Measurements from ENCODE around the gene CDKN2B.
"Not testable (repeated sequence)": the region's sequence is repeated elsewhere in the genome, so short reads cannot be mapped to it uniquely, and the experiment has no call there.

CDKN2B gene, protein sequence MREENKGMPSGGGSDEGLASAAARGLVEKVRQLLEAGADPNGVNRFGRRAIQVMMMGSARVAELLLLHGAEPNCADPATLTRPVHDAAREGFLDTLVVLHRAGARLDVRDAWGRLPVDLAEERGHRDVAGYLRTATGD

DNA sequence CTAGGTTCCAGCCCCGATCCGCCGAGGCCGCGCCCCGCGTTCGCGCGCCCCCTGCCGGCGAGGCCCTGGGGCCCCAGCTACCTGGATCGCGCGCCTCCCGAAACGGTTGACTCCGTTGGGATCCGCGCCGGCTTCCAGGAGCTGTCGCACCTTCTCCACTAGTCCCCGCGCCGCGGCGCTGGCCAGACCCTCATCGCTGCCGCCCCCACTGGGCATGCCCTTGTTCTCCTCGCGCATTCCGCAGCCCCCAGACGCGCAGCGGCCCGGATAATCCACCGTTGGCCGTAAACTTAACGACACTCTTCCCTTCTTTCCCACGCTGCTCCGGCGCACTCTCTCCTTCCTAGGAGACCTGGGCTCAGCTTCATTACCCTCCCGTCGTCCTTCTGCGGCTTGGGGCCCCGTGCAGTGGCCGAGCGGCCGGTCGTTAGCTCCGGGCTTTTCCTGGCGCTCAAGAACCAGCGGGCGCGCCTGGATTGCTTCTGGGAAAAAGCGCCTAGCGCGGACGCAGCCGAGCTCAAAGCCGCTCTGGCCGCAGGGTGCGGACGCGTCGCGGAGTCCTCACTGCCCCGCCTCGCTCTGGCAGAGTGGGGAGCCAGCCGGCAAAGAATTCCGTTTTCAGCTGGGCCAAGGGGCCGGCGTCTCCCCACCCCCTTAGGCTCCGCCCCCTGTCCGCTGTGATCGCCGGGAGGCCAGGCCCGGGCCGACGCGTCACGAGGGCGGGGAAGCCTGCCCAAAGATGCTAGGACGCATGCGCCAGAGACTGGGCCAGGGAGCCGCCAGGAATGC, at the start of gene CDKN2B:
TSS of gene CDKN2B (minus strand) at position 589 of the 789 bp plus-strand sequence. CDS start at position 237, 352 bp downstream.
- peak; percentile 75 for DNase-seq

DNA sequence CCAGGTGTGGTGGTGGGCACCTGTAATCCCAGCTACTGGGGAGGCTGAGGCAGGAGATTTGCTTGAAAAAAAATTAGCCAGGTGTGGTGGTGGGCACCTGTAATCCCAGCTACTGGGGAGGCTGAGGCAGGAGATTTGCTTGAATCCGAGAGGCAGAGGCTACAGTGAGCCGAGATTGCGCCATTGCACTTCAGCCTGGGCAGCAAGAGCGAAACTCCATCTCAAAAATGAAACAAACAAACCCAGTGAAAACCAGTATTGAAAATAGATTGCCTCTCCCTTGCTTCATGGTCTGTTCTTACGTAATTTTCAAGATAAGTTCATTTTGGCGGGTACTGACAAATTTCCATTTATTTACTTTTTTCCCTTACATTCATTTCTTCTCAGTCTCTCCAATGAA, 48.9 kb upstream of the CDKN2B start:
- DNase-seq: not testable (repeated sequence)

DNA sequence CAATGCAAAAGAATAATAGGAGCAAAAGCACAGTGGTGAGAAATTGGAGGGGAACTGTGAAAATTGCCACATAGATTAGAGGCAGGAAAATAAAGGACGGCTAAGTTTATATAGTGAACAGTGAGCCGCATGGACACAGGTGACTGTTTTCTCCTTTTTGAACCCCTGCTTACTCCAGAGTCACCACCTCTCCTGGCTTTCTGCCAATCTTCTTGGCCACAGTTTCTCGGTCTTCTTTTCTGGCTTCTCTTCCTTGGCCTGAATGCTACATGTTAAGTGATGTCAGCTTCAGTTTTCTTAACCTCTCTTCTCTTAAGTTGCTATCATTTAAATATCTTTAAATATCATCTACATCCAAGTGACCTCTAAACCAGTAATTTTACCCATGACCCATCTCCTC, 47.3 kb upstream of the CDKN2B start:
- no peak for DNase-seq

DNA sequence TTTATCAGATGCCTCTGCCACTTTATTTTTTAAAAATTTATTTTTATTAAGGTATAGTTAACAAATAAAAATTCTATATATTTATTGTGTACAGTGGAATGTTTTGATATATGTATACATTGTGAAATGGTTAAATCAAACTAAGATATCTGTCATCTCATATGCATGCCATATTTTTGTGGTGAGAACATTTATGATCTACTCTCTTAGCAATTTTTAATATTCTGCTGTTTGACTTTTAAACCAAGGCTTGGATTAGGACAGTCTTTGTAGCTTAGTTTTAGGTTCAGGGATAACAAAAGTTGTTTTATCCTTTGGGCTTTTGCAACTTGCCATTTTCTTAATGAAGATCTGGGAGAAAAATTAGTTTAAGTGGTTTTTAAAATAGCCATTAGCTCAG, 46.0 kb upstream of the CDKN2B start:
- no peak for DNase-seq

DNA sequence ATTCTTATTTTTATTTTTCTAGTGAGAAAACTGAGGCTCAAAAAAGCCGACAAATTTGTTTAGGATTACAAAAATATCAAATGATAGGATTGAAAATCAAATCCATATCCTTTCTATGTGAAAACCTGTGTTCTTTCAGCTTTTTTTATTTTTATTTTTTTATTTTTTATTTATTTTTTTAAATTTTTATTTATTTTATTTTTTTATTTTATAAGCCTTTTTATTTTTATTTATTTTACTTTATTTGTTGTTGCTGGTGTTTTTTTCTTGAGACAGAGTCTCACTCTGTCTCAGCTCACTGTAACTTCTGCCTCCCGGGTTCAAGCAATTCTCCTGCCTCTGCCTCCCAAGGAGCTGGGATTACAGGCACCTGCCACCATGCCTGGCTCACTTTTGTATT, 45.4 kb upstream of the CDKN2B start:
- DNase-seq: no peak

DNA sequence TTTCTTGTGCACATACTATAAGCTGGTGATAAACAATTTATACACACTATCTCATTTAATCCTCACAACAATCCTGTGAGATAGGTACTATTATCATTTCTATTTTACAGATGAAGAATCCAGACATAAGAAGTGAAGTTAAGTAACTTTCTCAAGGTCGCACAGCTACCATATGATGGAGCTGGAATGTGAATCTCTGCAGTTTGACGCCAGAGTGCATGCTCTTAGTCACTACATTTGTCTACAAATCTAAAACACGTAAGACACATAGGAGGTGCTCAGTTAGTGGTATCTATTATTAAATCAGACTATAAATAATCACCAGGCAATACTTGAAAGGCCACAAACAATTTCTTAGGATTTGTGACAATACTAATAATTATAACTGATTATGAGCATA, 45.0 kb upstream of the CDKN2B start:
- DNase-seq: no peak

DNA sequence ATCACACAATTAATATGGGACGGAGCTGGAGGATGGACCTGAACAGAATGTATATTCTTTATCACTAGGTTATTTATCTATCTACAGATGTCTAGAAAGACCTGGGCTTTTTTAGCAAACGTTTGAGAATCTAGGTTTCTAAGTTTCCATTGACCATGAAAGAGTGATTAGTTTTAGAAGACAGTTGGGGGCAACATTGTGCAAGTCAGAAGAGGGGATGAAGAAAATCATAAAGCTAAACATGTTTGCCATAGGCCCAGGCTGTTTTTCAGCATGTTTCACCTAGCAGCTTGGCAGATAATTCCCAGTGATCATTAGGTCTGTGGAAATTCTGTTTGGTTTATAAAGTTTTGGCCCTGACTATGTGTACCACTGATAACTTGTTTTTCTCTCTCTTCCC, 44.1 kb upstream of the CDKN2B start:
- no peak for DNase-seq

DNA sequence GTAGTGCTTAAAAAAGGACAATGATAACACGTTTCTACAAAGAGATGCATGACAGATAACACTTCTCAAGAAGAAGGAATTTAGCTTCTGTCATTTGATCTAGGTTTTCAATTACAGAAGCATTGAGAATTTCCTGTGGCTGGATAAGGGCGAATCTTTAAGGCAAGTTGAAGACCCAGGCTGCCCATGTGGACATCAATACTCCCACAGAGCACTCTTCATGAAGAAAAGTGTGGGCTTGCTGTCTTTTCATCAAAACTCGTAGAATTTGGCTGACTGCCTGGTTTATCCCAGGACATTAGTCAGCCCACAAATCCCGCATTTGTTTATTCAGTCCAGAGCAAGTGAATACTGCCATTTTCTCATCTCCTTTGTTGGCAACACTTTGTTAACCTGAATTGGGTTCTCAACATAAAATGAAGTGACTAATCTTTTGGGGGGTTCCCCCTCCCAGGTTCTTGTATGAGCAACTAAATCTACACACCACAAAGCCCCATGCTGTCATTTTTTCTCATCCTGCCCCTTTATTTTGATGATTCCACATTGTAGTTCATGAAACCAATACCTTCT, 43.4 kb upstream of the CDKN2B start:
- no peak for DNase-seq

DNA sequence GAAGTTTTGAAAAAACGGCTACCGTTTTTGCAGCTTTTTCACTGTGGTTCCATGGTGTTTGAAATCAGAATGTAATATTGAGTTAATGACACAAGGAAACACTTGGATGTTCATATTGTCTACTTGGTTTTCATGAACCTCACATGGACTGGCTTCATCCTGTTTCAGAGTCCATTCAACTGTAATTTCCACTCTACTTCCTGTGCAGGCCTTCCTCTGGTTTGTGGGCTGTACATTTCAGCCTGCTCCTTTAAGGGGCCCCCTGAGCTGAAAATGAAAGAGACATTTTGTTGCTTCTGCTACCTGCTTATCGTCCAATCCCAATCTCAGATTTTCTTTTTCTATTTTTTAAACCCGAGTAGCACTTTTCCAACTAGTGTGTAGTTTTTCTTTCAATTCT, 41.8 kb upstream of the CDKN2B start:
- DNase-seq: no peak

DNA sequence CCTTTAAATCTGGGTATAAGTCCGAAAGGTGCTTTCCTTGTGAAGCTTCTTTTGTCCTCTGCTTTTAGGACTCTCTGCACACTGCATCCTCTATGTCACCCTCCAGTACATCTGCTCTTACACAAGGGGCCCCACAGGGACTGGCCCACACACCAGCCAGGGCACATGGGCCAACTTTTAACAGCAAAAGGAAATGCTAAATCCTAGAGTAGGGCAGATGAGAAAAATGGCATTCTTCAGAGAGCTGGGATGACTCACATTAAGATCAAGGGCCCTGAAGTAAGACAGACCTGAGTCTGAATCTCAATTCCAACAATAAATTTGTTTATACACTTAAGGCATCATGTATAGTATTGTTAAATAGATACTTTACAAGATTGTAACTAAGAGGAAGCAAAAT, 40.3 kb upstream of the CDKN2B start:
- DNase-seq: no peak

DNA sequence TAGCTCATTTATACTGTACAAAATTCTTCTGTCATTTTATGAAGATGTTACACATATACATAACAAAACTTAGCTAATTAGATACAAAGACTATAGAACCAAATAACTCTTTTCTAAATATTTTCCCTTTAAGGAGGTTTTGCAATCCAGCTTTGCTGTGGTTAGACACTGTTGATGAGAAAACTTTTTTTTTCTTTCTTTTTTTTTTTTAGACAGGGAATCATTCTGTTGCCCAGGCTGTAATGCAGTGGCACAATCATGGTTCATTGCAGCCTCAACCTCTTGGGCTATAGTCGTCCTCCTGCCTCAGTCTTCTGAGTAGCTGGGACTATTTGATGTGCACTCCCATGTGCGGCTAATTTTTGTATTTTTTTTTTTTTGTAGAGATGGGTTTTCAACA, 38.5 kb upstream of the CDKN2B start:
- DNase-seq: no peak

DNA sequence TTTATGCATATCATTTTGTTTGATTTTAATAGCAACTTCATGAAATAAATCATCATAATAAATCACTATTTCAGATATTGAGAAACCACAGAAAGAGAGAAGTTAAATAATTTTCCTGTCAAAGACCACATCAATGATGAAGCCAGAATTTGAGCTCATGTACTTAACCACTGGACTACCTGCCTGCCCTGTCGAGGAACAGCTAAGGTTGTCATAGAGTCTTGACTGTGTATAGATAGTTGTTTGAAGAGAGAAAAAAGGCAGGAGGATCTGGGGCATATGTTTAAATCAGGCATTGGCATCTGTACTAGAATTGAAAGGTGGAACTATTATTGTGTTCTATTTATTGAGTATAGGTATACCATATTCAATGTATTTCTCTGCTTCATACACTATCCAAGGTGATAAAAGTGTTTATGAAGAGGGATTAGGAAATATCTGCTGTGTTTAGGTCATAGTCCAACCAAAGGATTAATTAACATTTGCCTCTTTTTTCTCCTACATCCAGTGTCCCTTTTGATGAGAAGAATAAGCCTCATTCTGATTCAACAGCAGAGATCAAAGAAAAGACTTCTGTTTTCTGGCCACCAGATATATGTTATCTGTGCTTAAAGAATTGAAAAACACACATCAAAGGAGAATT, 37.3 kb upstream of the CDKN2B start:
- DNase-seq: no peak

DNA sequence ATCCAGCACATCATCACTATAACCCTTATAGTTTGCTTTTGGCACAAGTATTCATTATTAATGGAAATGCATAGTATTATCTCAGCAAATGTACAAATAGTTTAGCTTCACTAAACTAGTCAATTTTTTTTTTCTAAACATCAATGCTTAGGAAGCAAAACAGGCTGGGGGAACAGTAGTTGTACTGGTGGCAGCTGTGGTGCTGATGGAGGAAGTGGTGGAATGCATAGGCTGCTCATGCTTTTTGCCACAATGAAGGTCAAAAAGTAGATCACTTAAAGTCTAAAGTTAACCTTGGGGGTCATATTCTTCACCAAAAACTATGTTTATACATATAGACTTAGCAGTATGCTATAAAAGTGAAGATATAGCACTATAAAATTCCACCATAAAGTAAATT, 36.3 kb upstream of the CDKN2B start:
- no peak for DNase-seq

DNA sequence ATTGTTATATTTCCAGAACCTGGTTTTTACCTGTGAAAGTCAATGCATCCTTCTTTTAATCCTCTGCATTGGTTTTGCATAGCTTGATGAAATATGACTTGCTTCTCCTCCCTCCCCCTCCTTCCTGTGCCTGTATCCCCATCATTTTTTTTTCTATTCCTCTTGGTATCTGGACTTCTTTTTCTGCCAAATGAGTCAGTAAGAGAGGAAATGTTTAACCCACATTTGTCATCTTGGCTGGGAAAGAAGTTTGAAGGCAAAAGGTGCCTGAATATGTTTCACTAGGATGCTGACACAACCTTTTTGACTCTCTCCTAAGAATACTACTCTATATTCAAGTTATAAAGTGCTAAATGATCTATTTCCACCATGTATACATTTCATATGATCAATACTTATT, 35.5 kb upstream of the CDKN2B start:
- no peak for DNase-seq

DNA sequence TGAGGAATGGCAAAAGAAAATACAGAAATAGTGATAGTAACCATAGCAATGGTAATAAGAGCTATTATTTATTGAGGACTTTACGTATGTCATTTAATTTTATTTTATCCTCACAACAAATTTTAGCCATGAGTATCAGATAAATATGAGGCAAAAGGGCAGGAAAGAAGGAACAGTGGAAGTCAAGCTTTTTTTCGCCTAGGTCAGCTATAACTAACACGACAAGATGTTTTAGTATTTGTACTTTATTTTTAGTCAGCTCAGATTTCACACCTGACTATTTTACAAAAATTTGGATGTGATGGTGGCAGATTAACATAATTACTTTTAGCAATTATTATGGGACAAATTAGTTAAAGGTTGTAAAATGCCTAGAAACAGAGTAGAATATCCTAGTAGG, 34.8 kb upstream of the CDKN2B start:
- DNase-seq: no peak

DNA sequence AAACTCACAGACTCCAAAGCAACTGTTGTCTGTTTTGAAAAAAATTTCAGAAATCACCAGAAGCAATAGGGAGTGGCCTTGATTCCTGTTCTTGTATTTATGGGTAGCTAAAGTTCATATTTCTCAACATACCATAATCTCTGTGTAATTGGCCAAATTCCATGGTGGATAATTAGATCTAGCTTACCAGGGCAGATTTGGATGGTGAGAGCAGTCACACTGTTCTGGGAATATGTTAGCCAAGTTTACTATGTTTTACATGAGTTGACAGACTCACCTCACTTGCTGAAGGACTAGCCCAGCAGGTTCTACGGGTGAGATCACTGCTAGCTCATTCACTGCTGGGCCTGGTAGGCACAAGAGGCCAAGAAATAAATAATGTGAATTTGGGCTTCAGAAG, 32.7 kb upstream of the CDKN2B start:
- no peak for DNase-seq

DNA sequence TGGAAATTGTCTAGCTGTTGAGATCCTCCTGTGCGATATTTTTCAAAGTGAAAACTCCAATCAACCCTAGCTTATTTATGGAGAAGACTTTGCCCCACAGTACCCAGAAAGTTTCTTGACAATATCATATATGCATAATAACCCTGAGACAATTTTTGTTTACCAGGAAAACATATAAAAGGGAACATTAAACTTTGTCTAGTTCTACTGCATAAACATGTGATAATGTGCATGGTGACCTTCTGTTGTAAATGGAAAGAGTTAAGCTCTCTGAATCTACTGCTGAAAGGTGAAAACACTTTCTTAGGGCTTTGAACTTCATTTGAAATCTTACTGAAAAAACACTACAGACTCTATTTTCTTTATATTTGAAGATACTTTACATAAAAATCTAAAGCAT, 32.2 kb upstream of the CDKN2B start:
- no peak for DNase-seq

DNA sequence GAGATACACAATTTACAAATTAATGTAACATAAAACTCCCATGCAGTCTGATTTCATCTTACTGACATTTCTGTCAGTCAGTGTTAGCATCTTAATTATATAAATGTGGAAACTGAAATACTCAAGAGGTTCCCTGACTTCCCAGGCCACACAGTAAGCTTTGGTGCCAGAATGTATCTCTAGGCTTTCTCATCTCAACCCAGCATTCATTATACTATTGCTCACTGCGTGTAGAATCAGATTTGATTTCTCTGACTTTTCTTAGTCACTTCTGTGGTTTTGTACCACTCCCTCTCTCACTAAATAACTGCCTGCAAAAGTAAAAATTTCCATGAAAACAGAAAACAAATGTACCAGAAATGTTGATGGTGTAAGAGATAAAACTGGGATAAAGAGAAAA, 31.7 kb upstream of the CDKN2B start:
- DNase-seq: no peak

DNA sequence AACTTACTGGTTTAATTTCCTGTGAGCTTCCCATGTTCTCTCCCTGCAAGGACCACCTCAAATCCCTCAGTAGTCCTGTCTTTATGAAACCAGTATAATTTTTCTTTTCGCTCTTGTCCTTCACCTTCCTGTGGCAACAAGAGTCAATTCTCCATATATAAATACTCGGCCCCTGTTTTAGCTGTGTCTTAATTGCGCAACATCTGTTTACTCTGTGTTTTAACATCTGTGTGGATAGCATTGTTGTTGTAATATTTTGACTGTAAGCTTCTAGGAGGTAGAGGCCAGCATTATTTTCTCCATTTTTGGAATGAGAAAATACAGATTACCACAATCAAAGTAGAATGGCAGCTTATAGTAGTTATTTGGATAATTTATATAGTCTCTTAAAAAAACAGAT, 30.2 kb upstream of the CDKN2B start:
- DNase-seq: no peak

DNA sequence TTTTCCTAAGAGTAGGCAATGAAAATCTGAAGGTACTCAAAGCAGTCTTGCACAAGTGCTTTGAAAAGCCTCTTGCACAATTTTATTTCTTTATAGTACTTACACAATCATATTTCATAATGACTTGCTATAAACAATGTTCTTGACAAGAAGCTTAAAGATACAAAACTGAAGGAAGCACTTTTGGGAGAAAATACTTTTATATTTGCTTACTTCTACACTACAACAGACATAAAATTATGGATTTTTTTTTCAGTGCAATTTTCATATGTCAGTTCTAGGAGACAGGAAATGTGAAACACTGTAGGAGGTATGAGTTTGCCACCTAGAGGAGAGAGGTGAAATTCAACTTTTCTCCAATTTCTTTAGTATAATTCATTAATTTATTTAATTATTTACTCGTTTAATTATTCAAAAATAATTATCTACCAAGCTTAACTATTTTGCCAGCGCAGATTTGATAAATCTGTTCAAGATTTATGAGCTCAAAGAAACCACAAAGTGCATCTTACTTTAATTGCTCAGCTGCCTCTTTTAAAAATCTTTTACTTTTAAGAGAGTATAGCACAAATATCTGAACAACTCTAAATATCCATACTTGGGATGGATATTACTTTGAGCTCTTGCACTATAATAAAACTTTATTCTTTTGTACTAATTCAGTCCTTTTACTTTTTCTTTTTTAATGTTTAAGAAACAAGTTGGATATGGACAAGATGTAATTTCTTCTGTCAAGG, 29.0 kb upstream of the CDKN2B start:
- DNase-seq: peak; percentile 14

DNA sequence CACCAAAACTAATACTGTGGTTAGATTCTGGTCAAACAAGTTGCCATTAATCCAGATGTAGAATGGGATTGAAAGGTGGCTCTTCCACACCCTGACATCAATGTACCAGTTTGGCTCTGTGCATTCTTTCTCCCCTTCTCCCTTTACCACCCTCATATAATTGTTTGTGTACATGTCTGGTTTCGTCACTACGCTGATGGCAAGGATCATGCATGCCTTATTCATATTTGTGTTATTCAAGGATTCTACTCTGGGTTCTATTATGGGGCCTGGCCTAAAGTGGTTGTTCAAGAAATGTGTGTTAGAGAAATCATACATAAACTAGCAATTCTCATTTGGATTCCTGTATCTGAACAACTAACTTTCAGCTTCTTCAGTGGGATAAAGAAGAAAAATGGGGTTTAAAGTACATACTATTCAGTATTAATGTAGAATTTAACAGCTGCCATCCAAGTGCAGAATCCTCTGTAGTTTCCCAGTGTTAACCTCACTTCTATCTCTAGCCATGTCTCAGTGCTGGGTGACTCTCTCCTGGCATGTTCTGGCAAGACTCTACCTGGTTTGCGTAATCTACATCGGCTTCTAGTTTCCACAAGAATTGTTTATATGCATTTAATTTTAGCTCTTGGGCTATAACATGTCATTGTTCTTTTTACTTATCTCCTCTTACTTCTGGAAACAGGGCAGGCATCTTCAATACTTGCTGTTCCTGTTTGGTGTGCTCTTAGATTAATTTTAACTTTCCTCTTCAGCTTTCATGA, 27.9 kb upstream of the CDKN2B start:
- DNase-seq: peak; percentile 1

DNA sequence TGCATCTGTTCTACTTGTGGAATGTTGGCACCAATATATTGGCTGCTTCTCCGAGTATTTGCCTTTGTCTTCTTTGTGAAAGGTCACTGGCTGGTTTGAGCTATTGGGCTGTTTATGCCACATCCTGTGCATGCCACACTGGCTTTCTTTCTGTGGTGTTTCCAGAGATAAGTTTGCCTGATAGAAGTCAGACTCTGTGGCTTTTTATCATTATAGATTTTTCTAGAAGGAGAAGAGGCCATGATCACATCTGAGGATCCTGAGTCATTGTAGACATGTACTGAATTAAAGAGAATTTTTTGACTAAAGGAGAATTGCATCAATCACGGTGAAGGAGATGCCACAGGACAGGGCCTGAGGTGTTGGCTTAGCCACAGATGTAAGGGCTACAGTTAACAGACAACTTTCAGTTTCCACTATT, 26.5 kb upstream of the CDKN2B start:
- DNase-seq: no peak

Measured in NCI-H2171 treated with DMSO at 0.1 percent for 48 hours (cell line).